Left ventricle myocardium inferior (tissue), 1 donor: Measurements from ENCODE around the gene FITM1. TPM values are rescaled to one million over a fixed set of nuclear protein-coding genes. Genes with fewer than 3 reads are reported as not detected.

Experiments
- DNase-seq: peaks from one replicate; pipeline ENCODE4 v3.0.0-alpha.2; 2020
- H3K27ac ChIP-seq: fragments of 200-600 bp; replicated peaks from 2 replicates; pipeline ENCODE4 v1.8.0; 2021
- H3K27me3 ChIP-seq: fragments of 200-600 bp; 2 replicates; pipeline ENCODE4 v1.8.0; 2021; ENCODE audit warnings: low read depth
- H3K36me3 ChIP-seq: fragments of 200-600 bp; 2 replicates; pipeline ENCODE4 v1.8.0; 2021
- H3K4me1 ChIP-seq: fragments of 200-600 bp; 2 replicates; pipeline ENCODE4 v1.8.0; 2021
- H3K4me3 ChIP-seq: fragments of 200-600 bp; 2 replicates; pipeline ENCODE4 v1.8.0; 2021; ENCODE audit warnings: mild to moderate bottlenecking, moderate library complexity
- H3K9me3 ChIP-seq: fragments of 200-600 bp; replicated peaks from 2 replicates; pipeline ENCODE4 v1.8.0; 2021
- intact Hi-C: fragments of 100-400 bp; cut with micrococcal nuclease; formaldehyde crosslinking; loops from one replicate; pipeline ENCODE4 v1.11.0; 2022
- microRNA-seq: library from miRNA; unstranded; fragments of <30 nt; microRNA quantifications from one replicate; pipeline ENCODE4 v1.2.0, GENCODE V29; 2020
- total RNA-seq: library from RNA; stranded (reverse); fragmentation: NEBNext Ultra II Directional; extraction: Animal tissue kit (Norgen Biotek cat#: 25700); gene quantifications from one replicate; pipeline ENCODE4 v1.2.1, GENCODE V29; 2021
- TF ChIP-seq, protein P1 (sequence below): fragments of 200-600 bp; IDR thresholded peaks from 2 replicates; pipeline ENCODE4 v1.8.0; 2021; ENCODE audit warnings: antibody characterized with exemption, mild to moderate bottlenecking, borderline replicate concordance
- donor health status: DM: no; HTN: yes; CAD: no; lungs with severe emphysema.

FITM1 gene
- total RNA-seq, 1 donor from 2014 or later, result 148 TPM

DNA sequence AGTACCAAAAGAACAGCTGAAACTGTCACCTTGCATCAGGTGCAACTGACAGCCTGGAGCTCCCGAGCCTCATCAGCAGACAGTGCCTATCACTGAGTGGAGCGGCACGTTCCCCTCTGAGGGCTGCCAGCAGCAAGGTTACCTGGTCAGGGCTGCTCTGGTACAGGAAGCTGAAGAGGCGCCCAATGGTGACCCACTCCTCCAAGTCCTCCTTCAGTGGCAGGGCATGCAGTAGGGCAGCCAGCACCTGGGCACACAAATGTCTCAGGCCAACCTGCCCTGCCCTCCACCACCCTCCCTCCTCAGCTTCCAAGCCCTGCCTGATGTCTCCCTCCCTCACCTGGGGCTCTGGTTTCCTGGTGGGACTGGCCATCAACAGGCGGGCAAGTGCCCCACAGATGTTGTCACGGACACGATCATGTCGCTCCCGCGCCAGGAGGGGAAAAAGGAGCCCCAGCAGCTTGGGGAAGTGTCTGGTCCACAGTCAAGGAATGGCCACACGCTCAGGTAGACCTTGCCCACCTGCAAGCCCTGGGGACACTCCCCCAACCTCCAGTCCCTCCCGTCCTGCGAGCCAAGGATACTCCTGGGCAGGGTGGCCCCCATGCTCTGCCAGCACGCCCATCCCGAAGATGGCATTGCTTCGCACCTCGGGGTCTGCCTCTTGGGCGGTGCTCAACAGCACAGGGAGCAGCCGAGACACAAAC, 51.1 kb downstream of the FITM1 start:
- intact Hi-C loops, result no loop called here
- Histone ChIP-seq H3K4me3 (no peak overlapping the region), H3K4me1 (peaks cover 17% of the 10 kb centered on the region), H3K27me3 (no peaks in the 10 kb centered on the region), H3K9me3 (no peaks in the 10 kb centered on the region), H3K27ac (no peak overlapping the region), H3K36me3 (peaks cover 88% of the 10 kb centered on the region)
- TF ChIP-seq, protein P1, sequence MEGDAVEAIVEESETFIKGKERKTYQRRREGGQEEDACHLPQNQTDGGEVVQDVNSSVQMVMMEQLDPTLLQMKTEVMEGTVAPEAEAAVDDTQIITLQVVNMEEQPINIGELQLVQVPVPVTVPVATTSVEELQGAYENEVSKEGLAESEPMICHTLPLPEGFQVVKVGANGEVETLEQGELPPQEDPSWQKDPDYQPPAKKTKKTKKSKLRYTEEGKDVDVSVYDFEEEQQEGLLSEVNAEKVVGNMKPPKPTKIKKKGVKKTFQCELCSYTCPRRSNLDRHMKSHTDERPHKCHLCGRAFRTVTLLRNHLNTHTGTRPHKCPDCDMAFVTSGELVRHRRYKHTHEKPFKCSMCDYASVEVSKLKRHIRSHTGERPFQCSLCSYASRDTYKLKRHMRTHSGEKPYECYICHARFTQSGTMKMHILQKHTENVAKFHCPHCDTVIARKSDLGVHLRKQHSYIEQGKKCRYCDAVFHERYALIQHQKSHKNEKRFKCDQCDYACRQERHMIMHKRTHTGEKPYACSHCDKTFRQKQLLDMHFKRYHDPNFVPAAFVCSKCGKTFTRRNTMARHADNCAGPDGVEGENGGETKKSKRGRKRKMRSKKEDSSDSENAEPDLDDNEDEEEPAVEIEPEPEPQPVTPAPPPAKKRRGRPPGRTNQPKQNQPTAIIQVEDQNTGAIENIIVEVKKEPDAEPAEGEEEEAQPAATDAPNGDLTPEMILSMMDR, result no peak
- DNase-seq, result no peak

Small RNA genes lying within 50 kb of the gene (microRNA-seq; reads per million reads assigned to microRNA genes)
- not detected for gene MIR7703

Other genes starting within 250 kb of the FITM1 start
- gene DHRS4, start 176.9 kb upstream of the FITM1 start, total RNA-seq, result 30.8 TPM
- gene DHRS4L2, start 141.7 kb upstream of the FITM1 start, total RNA-seq, result 15.7 TPM
- gene CARMIL3, start 78.7 kb upstream of the FITM1 start, total RNA-seq, result 0.11 TPM
- gene CPNE6, start 59.1 kb upstream of the FITM1 start, total RNA-seq, result not detected
- 3.1 TPM for gene PCK2, start 36.3 kb upstream of the FITM1 start, total RNA-seq
- 74.7 TPM for gene DCAF11, start 15.9 kb upstream of the FITM1 start, total RNA-seq
- 1.5 TPM for gene NRL, start 15.7 kb upstream of the FITM1 start, total RNA-seq
- 108 TPM for gene PSME1, start 5.5 kb downstream of the FITM1 start, total RNA-seq
- 14.5 TPM for gene EMC9, start 10.9 kb downstream of the FITM1 start, total RNA-seq
- 89.7 TPM for gene PSME2, start 16.0 kb downstream of the FITM1 start, total RNA-seq
- 34.8 TPM for gene RNF31, start 16.8 kb downstream of the FITM1 start, total RNA-seq
- gene IRF9, start 30.6 kb downstream of the FITM1 start, total RNA-seq, result 24.0 TPM
- gene REC8, start 41.4 kb downstream of the FITM1 start, total RNA-seq, result 1.6 TPM
- gene IPO4, start 58.2 kb downstream of the FITM1 start, total RNA-seq, result 13.3 TPM
- gene TM9SF1, start 64.8 kb downstream of the FITM1 start, total RNA-seq, result 22.2 TPM
- not detected for gene TSSK4, start 75.0 kb downstream of the FITM1 start, total RNA-seq
- gene CHMP4A, start 82.8 kb downstream of the FITM1 start, total RNA-seq, result 33.1 TPM
- 16.6 TPM for gene MDP1, start 85.4 kb downstream of the FITM1 start, total RNA-seq
- gene NEDD8, start 101.7 kb downstream of the FITM1 start, total RNA-seq, result 214 TPM
- gene GMPR2, start 102.3 kb downstream of the FITM1 start, total RNA-seq, result 29.7 TPM
- 30.6 TPM for gene TINF2, start 112.0 kb downstream of the FITM1 start, total RNA-seq
- 0.96 TPM for gene TGM1, start 132.5 kb downstream of the FITM1 start, total RNA-seq
- 22.3 TPM for gene RABGGTA, start 140.9 kb downstream of the FITM1 start, total RNA-seq
- gene DHRS1, start 169.1 kb downstream of the FITM1 start, total RNA-seq, result 6.9 TPM
- gene NOP9, start 169.2 kb downstream of the FITM1 start, total RNA-seq, result 23.4 TPM
- 3.1 TPM for gene CIDEB, start 177.3 kb downstream of the FITM1 start, total RNA-seq
- 0.71 TPM for gene LTB4R2, start 179.5 kb downstream of the FITM1 start, total RNA-seq
- 1.8 TPM for gene LTB4R, start 180.8 kb downstream of the FITM1 start, total RNA-seq
- gene ADCY4, start 204.4 kb downstream of the FITM1 start, total RNA-seq, result 26.6 TPM
- gene RIPK3, start 209.3 kb downstream of the FITM1 start, total RNA-seq, result 3.6 TPM
- gene NFATC4, start 237.5 kb downstream of the FITM1 start, total RNA-seq, result 20.6 TPM